ENCODE data around the gene RBM47. TPM values are rescaled to one million over a fixed set of nuclear protein-coding genes. Genes with fewer than 3 reads are reported as not detected.

The RBM47 gene
- 125 and 139 TPM in 2 replicates for total RNA-seq (2014; rRNA removed; shearing (Covaris generic))
- polyA plus RNA-seq (2016; fragmentation: Nextera tagmentation; extraction: Ambion mirVana) = 31.8 and 35.6 TPM in 2 replicates
- long read RNA-seq, partial matches to known transcripts = 1 of 7 reads
- long read RNA-seq, other reads (novel, unspliced or antisense) = 6 of 7 reads

- no peaks in the 10 kb centered on the region for H3K9me3 Mint-ChIP-seq
- no peak for TF ChIP-seq CREB1 (CRISPR knock-in tag; IDR thresholded peaks at IDR 0.05; ENCODE audit: low read depth)
- TF ChIP-seq STAT1 (IDR thresholded peaks at IDR 0.05; ENCODE audit: unreplicated experiment) = no peak
- TF ChIP-seq NANOG (IDR thresholded peaks at IDR 0.05; ENCODE audit: borderline replicate concordance) = peak; percentile 50; the same call in 1 of the 2 replicates
- TF ChIP-seq REST (IDR thresholded peaks at IDR 0.05; ENCODE audit: unreplicated experiment) = no peak
- no peak for TF ChIP-seq EZH2phosphoT487 (IDR thresholded peaks at IDR 0.05; ENCODE audit: unreplicated experiment)
- peak; percentile 6 to 9; a peak in 1 of 4 replicates for TF ChIP-seq CTCF (conservative IDR thresholded peaks at IDR 0.05; ENCODE audit: low read depth in 2 of 2)
- no peak for TF ChIP-seq ZNF331 (CRISPR knock-in tag; IDR thresholded peaks at IDR 0.05; ENCODE audit: low read depth)
- no peak for TF ChIP-seq JUNB (IDR thresholded peaks at IDR 0.05; ENCODE audit: unreplicated experiment)
- no peak for TF ChIP-seq ZNF462 (CRISPR knock-in tag; IDR thresholded peaks at IDR 0.05)
- TF ChIP-seq ZNF114 (CRISPR knock-in tag; IDR thresholded peaks at IDR 0.05) = no peak
- TF ChIP-seq ETS1 (IDR thresholded peaks at IDR 0.05) = peak; percentile 48; the same call in 1 of the 2 replicates
- TF ChIP-seq EZH2 (IDR thresholded peaks at IDR 0.05; ENCODE audit: low read depth, unreplicated experiment) = no peak
Observed at GRCh38 chr4:40629401-40630334, at the start of gene RBM47. Gene RBM47, minus strand, starts transcription at chr4:40629864. Its CDS starts 190,971 bp downstream, at chr4:40438893.

More at GRCh38 chr4:40629401-40630334, at the start of gene RBM47:
- H2AFZ ChIP-seq = no peak within 1 kb of the TSS
- no peaks in the 10 kb centered on the region for H4K20me1 ChIP-seq (replicated peaks; ENCODE audit: insufficient read depth)
- ATAC-seq (peak; percentile 78), DNase-seq (ENCODE audit: low spot score) (peak; percentile 97)
- H3F3A ChIP-seq (replicated peaks; ENCODE audit: low read depth) = peaks cover 22% of the 10 kb centered on the region
- H3K4me2 ChIP-seq = peak within 1 kb of the TSS; percentile 73
- Mint-ChIP-seq H3K4me3 (peak within 1 kb of the TSS; percentile 87), H3K4me1 (peaks cover 51% of the 10 kb centered on the region), H3K36me3 (ENCODE audit: low read depth) (peaks cover 29% of the 10 kb centered on the region), H3K27me3 (ENCODE audit: insufficient read depth, low read depth, poor library complexity) (peaks cover 7% of the 10 kb centered on the region), H3K27ac (peak within 1 kb of the TSS; percentile 98)
- peak within 1 kb of the TSS; percentile 96 for H3K27ac ChIP-seq (ENCODE audit: low read depth)
- no peaks in the 10 kb centered on the region for H3K9me2 ChIP-seq (ENCODE audit: insufficient read depth)
- no peaks in the 10 kb centered on the region for H3K36me3 ChIP-seq (ENCODE audit: insufficient read depth)
- H3K79me2 ChIP-seq (replicated peaks; ENCODE audit: insufficient read depth) = peaks cover 39% of the 10 kb centered on the region
- H3K4me3 ChIP-seq = peak within 1 kb of the TSS; percentile 60
- H3K4me1 ChIP-seq (ENCODE audit: insufficient read depth) = peaks cover 52% of the 10 kb centered on the region
- no peaks in the 10 kb centered on the region for H3K27me3 ChIP-seq (ENCODE audit: insufficient read depth)

Data from GM23338 (cell line).